Ovary (tissue), 9 donors: Measurements from ENCODE around the gene CHMP6. TPM values are rescaled to one million over a fixed set of nuclear protein-coding genes. Genes with fewer than 3 reads are reported as not detected.

Source experiments
- DNase-seq, 5 donors: peaks; one replicate each; pipeline ENCODE4 v3.0.0-alpha.2; 2019 to 2020
- H3K27ac ChIP-seq, 2 donors: fragments of 200-600 bp; one replicate each; pipeline versions ENCODE4 v1.5.1 to v1.8.0; 2019 to 2022
- H3K27me3 ChIP-seq: fragments of 200-600 bp; one replicate; pipeline ENCODE4 v1.8.0; 2022
- H3K36me3 ChIP-seq: fragments of 200-600 bp; sonication (generic); one replicate; pipeline ENCODE4 v1.5.1; 2019
- H3K4me1 ChIP-seq: one replicate; pipeline ENCODE4 v1.8.1; 2013; ENCODE audit warnings: mild to moderate bottlenecking, moderate library complexity; ENCODE audit not compliant: insufficient read depth
- H3K4me3 ChIP-seq: fragments of 200-600 bp; sonication (generic); one replicate; pipeline ENCODE4 v1.5.1; 2017
- H3K9me3 ChIP-seq, 2 donors: fragments of 200-600 bp in 1 of 2; sonication (generic) in 1 of 2; one replicate each; pipeline versions ENCODE4 v1.5.1 to v1.8.1; 2013 to 2019; ENCODE audit warnings: mild to moderate bottlenecking in 1 of 2, moderate library complexity in 1 of 2
- CTCF ChIP-seq, 3 donors: fragments of 450-650 bp in 2 of 3; fragments of 200-600 bp in 1 of 3; IDR thresholded peaks; one replicate each; pipeline versions ENCODE4 v1.5.1 to v1.8.0; 2016 to 2022; ENCODE audit warnings: antibody characterized with exemption in 3 of 3, mild to moderate bottlenecking in 1 of 3
- EP300 ChIP-seq: sonication (generic); formaldehyde crosslinking; IDR thresholded peaks from one replicate; pipeline ENCODE4 v1.6.1; 2017; ENCODE audit warnings: antibody characterized with exemption
- POLR2A ChIP-seq: fragments of 450-650 bp; IDR thresholded peaks from one replicate; pipeline ENCODE4 v1.6.1; 2017; ENCODE audit warnings: antibody characterized with exemption, mild to moderate bottlenecking, moderate library complexity
- WGBS, 3 donors: extraction: QIAGEN DNeasy Blood & Tissue Kit in 1 of 3; methylation state at CpG; one replicate each; pipeline versions ENCODE4 v1.1.5 to v1.1.7; 2013 to 2017; 5-methylcytosine and 5-hydroxymethylcytosine counted together
- intact Hi-C, 4 donors: fragments of 100-400 bp; cut with DNase I; formaldehyde crosslinking; loops; one replicate each; pipeline versions ENCODE4 v1.11.0 to v1.15.1; 2022 to 2023
- polyA plus RNA-seq, 2 donors: library from polyadenylated mRNA; stranded (reverse); fragments of 200-250 nt in 1 of 2; fragments of 350-450 nt in 1 of 2; fragmentation: Illumina TruSeq in 1 of 2; extraction: RNeasy Lipid Tissue Mini Kit (QIAGEN cat#74804) in 1 of 2; gene quantifications; one replicate each; pipeline ENCODE4 v1.2.3, GENCODE V29; 2013 to 2014
- total RNA-seq, 7 donors: library from RNA; depleted of rRNA in 2 of 7; stranded (reverse); fragments of >200 nt in 2 of 7; fragmentation: NEBNext Ultra II Directional in 3 of 7; extraction: Animal tissue kit (Norgen Biotek cat#: 25700) in 3 of 7; gene quantifications; one replicate each; pipeline versions ENCODE4 v1.1.0 to v1.2.4, GENCODE V29; 2016 to 2023
- donor health status: DM: no; HTN: no; CAD: no; lungs with moderate emphysema.
- donor health status: DM: no; HTN: no; CAD: no.
- donor health status: Bipolar disorder and iron deficiency.
- donor health status: DM: yes; HTN: yes; CAD: no.
- donor health status: DM: no; HTN: no; CAD: no.
- donor health status: DM: yes; HTN: yes; CAD: no.

Gene CHMP6
- total and polyA plus RNA-seq, 9 donors: 18.5 to 29.7 (median 26.5) TPM

GRCh38 chr17:80984749-80985148, 6.9 kb upstream of the CHMP6 start:
- Histone ChIP-seq H3K9me3 (no peaks in the 10 kb centered on the region), H3K27me3 (no peaks in the 10 kb centered on the region), H3K4me3 (no peak overlapping the region), H3K4me1 (peaks cover 1% of the 10 kb centered on the region), H3K36me3 (no peaks in the 10 kb centered on the region), H3K27ac (no peak overlapping the region)
- TF ChIP-seq EP300: no peak
- no peak for TF ChIP-seq CTCF (IDR thresholded peaks at IDR 0.05)
- TF ChIP-seq POLR2A: no peak
- 37 to 44% (median 43%) methylated on average over 7 of the region's 7 CpGs for WGBS, 3 donors
- intact Hi-C loops: loop anchor here in 3 of 4 donors (5.0 to 10.0 kb wide), 4 partner anchors 53 to 557 kb away; partner anchors contain the start of genes BAIAP2 (in 1 of the 3) and NPTX1 (in 1 of the 3)
- peak in 2 of 5 donors; percentile 7 to 30 for DNase-seq

GRCh38 chr17:80986046-80986445, 5.6 kb upstream of the CHMP6 start:
- no peaks in the 10 kb centered on the region for H3K36me3 ChIP-seq
- no peaks in the 10 kb centered on the region for H3K9me3 ChIP-seq
- H3K4me3 ChIP-seq: no peak overlapping the region
- no peaks in the 10 kb centered on the region for H3K27me3 ChIP-seq
- 67 to 79% (median 70%) methylated on average over 7 of the region's 7 CpGs for WGBS, 3 donors
- intact Hi-C loops: loop anchor here in 3 of 4 donors (5.0 to 10.0 kb wide), 3 partner anchors 51 to 509 kb away; partner anchors contain the start of genes BAIAP2 (in 1 of the 3) and NPTX1 (in 1 of the 3)
- peaks cover 1% of the 10 kb centered on the region for H3K4me1 ChIP-seq
- peak in 1 of 5 donors; percentile 7 for DNase-seq
- TF ChIP-seq POLR2A (no peak), EP300 (no peak), CTCF (IDR thresholded peaks at IDR 0.05) (no peak)
- H3K27ac ChIP-seq: no peak overlapping the region

- WGBS, 3 donors: 46 to 51% (median 50%) methylated on average over 18 of the region's 18 CpGs
Observed at GRCh38 chr17:80986816-80987475, 4.7 kb upstream of the CHMP6 start.

GRCh38 chr17:80987941-80988461, 3.6 kb upstream of the CHMP6 start:
- intact Hi-C loops: loop anchor here in 3 of 4 donors (5.0 to 10.0 kb wide), 3 partner anchors 49 to 511 kb away; partner anchors contain the start of genes BAIAP2 (in 1 of the 3) and NPTX1 (in 1 of the 3)
- 69 to 77% (median 69%) methylated on average over 15 to 16 of the region's 16 CpGs for WGBS, 3 donors
- Histone ChIP-seq H3K9me3 (no peaks in the 10 kb centered on the region), H3K4me3 (no peak overlapping the region), H3K27me3 (no peaks in the 10 kb centered on the region), H3K27ac (no peak overlapping the region), H3K36me3 (no peaks in the 10 kb centered on the region), H3K4me1 (peaks cover 6% of the 10 kb centered on the region)
- peak in 3 of 5 donors; percentile 7 to 29 (median 14) for DNase-seq
- no peak for TF ChIP-seq POLR2A

More at GRCh38 chr17:80986816-80987475, 4.7 kb upstream of the CHMP6 start:
- TF ChIP-seq EP300 (no peak), CTCF (IDR thresholded peaks at IDR 0.05) (no peak), POLR2A (no peak)
- no peaks in the 10 kb centered on the region for H3K9me3 ChIP-seq
- intact Hi-C loops: loop anchor here in 3 of 4 donors (5.0 to 10.0 kb wide), 3 partner anchors 50 to 510 kb away; partner anchors contain the start of genes BAIAP2 (in 1 of the 3) and NPTX1 (in 1 of the 3)
- H3K4me3 ChIP-seq: no peak overlapping the region
- H3K4me1 ChIP-seq: peaks cover 1% of the 10 kb centered on the region
- DNase-seq: peak in 2 of 5 donors; percentile 7 to 32
- H3K27me3 ChIP-seq: no peaks in the 10 kb centered on the region
- no peaks in the 10 kb centered on the region for H3K36me3 ChIP-seq
- no peak overlapping the region for H3K27ac ChIP-seq

GRCh38 chr17:80989586-80989913, 2.1 kb upstream of the CHMP6 start:
- H3K4me3 ChIP-seq: no peak overlapping the region
- H3K9me3 ChIP-seq: no peaks in the 10 kb centered on the region
- H3K4me1 ChIP-seq: peaks cover 6% of the 10 kb centered on the region
- H3K36me3 ChIP-seq: no peaks in the 10 kb centered on the region
- intact Hi-C loops: loop anchor here in 3 of 4 donors (5.0 to 10.0 kb wide), 3 partner anchors 48 to 512 kb away; partner anchors contain the start of genes BAIAP2 (in 1 of the 3) and NPTX1 (in 1 of the 3)
- H3K27me3 ChIP-seq: no peaks in the 10 kb centered on the region
- H3K27ac ChIP-seq: no peak overlapping the region
- WGBS, 3 donors: 66 to 83% (median 76%) methylated on average over 11 of the region's 11 CpGs
- TF ChIP-seq EP300: no peak
- TF ChIP-seq CTCF (IDR thresholded peaks at IDR 0.05): no peak
- TF ChIP-seq POLR2A: no peak
- DNase-seq: peak in 1 of 5 donors; percentile 16
